Suprapubic skin (tissue), 3 donors: ENCODE data around the gene SEMA5B.

Experiments
- POLR2A ChIP-seq, 2 donors: fragments of 450-650 bp; IDR thresholded peaks; one replicate each; pipeline ENCODE4 v1.6.1; 2017; ENCODE audit warnings: antibody characterized with exemption in 2 of 2, mild to moderate bottlenecking in 2 of 2, moderate library complexity in 2 of 2
- TF ChIP-seq, protein P1 (sequence below), 2 donors: fragments of 200-600 bp in 1 of 2; fragments of 450-650 bp in 1 of 2; sonication (generic) in 1 of 2; IDR thresholded peaks; one replicate each; pipeline ENCODE4 v1.5.1; 2016 to 2019; ENCODE audit warnings: antibody characterized with exemption in 2 of 2, mild to moderate bottlenecking in 1 of 2, moderate library complexity in 1 of 2

- TF ChIP-seq POLR2A (IDR thresholded peaks at IDR 0.05) = no peak
- TF ChIP-seq, protein P1, sequence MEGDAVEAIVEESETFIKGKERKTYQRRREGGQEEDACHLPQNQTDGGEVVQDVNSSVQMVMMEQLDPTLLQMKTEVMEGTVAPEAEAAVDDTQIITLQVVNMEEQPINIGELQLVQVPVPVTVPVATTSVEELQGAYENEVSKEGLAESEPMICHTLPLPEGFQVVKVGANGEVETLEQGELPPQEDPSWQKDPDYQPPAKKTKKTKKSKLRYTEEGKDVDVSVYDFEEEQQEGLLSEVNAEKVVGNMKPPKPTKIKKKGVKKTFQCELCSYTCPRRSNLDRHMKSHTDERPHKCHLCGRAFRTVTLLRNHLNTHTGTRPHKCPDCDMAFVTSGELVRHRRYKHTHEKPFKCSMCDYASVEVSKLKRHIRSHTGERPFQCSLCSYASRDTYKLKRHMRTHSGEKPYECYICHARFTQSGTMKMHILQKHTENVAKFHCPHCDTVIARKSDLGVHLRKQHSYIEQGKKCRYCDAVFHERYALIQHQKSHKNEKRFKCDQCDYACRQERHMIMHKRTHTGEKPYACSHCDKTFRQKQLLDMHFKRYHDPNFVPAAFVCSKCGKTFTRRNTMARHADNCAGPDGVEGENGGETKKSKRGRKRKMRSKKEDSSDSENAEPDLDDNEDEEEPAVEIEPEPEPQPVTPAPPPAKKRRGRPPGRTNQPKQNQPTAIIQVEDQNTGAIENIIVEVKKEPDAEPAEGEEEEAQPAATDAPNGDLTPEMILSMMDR (IDR thresholded peaks at IDR 0.05) = no peak
Observed at GRCh38 chr3:122892118-122892960, 135.2 kb downstream of the SEMA5B start.
